Ectodermal cell (in vitro differentiated cells): ENCODE measurements around the gene CAPG.
A peak's percentile ranks its signal among the peaks of the same experiment; 100 is the strongest.

ENCODE experiments used
- H3K27ac ChIP-seq: 2 replicates; pipeline ENCODE4 v1.7.0; 2013; ENCODE audit warnings: mild to moderate bottlenecking, low read depth, low read length; ENCODE audit not compliant: insufficient read depth, poor library complexity, severe bottlenecking
- H3K27me3 ChIP-seq: 2 replicates; pipeline ENCODE4 v1.7.0; 2013; ENCODE audit warnings: mild to moderate bottlenecking, low read length; ENCODE audit not compliant: insufficient read depth, control insufficient read depth, poor library complexity, severe bottlenecking
- H3K36me3 ChIP-seq: one replicate; pipeline ENCODE4 v1.7.0; 2013; ENCODE audit warnings: low read length; ENCODE audit not compliant: control insufficient read depth, insufficient read depth
- H3K4me1 ChIP-seq: one replicate; pipeline ENCODE4 v1.7.0; 2013; ENCODE audit warnings: low read length; ENCODE audit not compliant: control insufficient read depth, insufficient read depth
- H3K4me3 ChIP-seq: 2 replicates; pipeline ENCODE4 v1.7.0; 2013; ENCODE audit warnings: low read depth, low read length, control low read depth; ENCODE audit not compliant: insufficient read depth
- H3K9me3 ChIP-seq: 2 replicates; pipeline ENCODE4 v1.7.0; 2013; ENCODE audit warnings: mild to moderate bottlenecking, low read length, moderate library complexity; ENCODE audit not compliant: control insufficient read depth
- WGBS, 2 experiments: methylation state at CpG; one replicate each; pipeline ENCODE4 v1.1.7; 2013; ENCODE audit warnings: missing lambda C conversion rate in 2 of 2; 5-methylcytosine and 5-hydroxymethylcytosine counted together

The CAPG gene

GRCh38 chr2:85431570-85432205 lies 21.5 kb upstream of the CAPG start:
- Histone ChIP-seq H3K4me1 (peaks cover 42% of the 10 kb centered on the region), H3K27ac (peak overlapping the region; percentile 85), H3K27me3 (peaks cover 3% of the 10 kb centered on the region), H3K9me3 (no peaks in the 10 kb centered on the region), H3K4me3 (peak overlapping the region; percentile 20), H3K36me3 (no peaks in the 10 kb centered on the region)
- WGBS, 2 experiments, result 53 to 61% methylated on average over 10 of the region's 10 CpGs

GRCh38 chr2:85430752-85431569 lies 20.8 kb upstream of the CAPG start:
- no peaks in the 10 kb centered on the region for H3K36me3 ChIP-seq
- peaks cover 42% of the 10 kb centered on the region for H3K4me1 ChIP-seq
- peak overlapping the region; percentile 85 for H3K27ac ChIP-seq
- 3 to 5% methylated on average over 14 to 16 of the region's 16 CpGs for WGBS, 2 experiments
- H3K4me3 ChIP-seq, result peak overlapping the region; percentile 20
- no peaks in the 10 kb centered on the region for H3K9me3 ChIP-seq
- H3K27me3 ChIP-seq, result no peaks in the 10 kb centered on the region

- Histone ChIP-seq H3K9me3 (no peaks in the 10 kb centered on the region), H3K27ac (no peak overlapping the region), H3K36me3 (no peaks in the 10 kb centered on the region), H3K4me1 (peaks cover 39% of the 10 kb centered on the region), H3K27me3 (no peaks in the 10 kb centered on the region), H3K4me3 (no peak overlapping the region)
- 91% methylated on average over 2 of the region's 2 CpGs for WGBS, 2 experiments
These were observed 19.7 kb upstream of the CAPG start for GRCh38 chr2:85429924-85430289.

GRCh38 chr2:85429213-85429923 lies 19.2 kb upstream of the CAPG start:
- WGBS, 2 experiments, result 80 to 81% methylated on average over 12 of the region's 12 CpGs
- Histone ChIP-seq H3K27me3 (no peaks in the 10 kb centered on the region), H3K36me3 (no peaks in the 10 kb centered on the region), H3K9me3 (no peaks in the 10 kb centered on the region), H3K4me1 (peaks cover 39% of the 10 kb centered on the region), H3K4me3 (no peak overlapping the region), H3K27ac (no peak overlapping the region)

- no peak overlapping the region for H3K27ac ChIP-seq
- WGBS, 2 experiments, result 83 to 86% methylated on average over 7 of the region's 7 CpGs
These were observed 18.2 kb upstream of the CAPG start for GRCh38 chr2:85428343-85428881.

GRCh38 chr2:85427300-85427835 lies 17.2 kb upstream of the CAPG start:
- H3K4me3 ChIP-seq, result no peak overlapping the region
- peaks cover 26% of the 10 kb centered on the region for H3K4me1 ChIP-seq
- no peaks in the 10 kb centered on the region for H3K36me3 ChIP-seq
- no peaks in the 10 kb centered on the region for H3K27me3 ChIP-seq
- no peak overlapping the region for H3K27ac ChIP-seq
- WGBS, 2 experiments, result 93% methylated on average over 3 of the region's 3 CpGs
- no peaks in the 10 kb centered on the region for H3K9me3 ChIP-seq

More at GRCh38 chr2:85428343-85428881, 18.2 kb upstream of the CAPG start:
- H3K36me3 ChIP-seq, result no peaks in the 10 kb centered on the region
- H3K9me3 ChIP-seq, result no peaks in the 10 kb centered on the region
- no peak overlapping the region for H3K4me3 ChIP-seq
- H3K4me1 ChIP-seq, result peaks cover 34% of the 10 kb centered on the region
- no peaks in the 10 kb centered on the region for H3K27me3 ChIP-seq

GRCh38 chr2:85425588-85425987 lies 15.4 kb upstream of the CAPG start:
- Histone ChIP-seq H3K4me3 (no peak overlapping the region), H3K9me3 (no peaks in the 10 kb centered on the region), H3K4me1 (peaks cover 16% of the 10 kb centered on the region), H3K27ac (no peak overlapping the region), H3K36me3 (no peaks in the 10 kb centered on the region), H3K27me3 (no peaks in the 10 kb centered on the region)
- 93 to 94% methylated on average over 3 of the region's 3 CpGs for WGBS, 2 experiments

GRCh38 chr2:85423525-85423924 lies 13.4 kb upstream of the CAPG start:
- no peak overlapping the region for H3K27ac ChIP-seq

GRCh38 chr2:85422072-85422457 lies 11.9 kb upstream of the CAPG start:
- no peaks in the 10 kb centered on the region for H3K9me3 ChIP-seq
- H3K27me3 ChIP-seq, result no peaks in the 10 kb centered on the region
- peaks cover 7% of the 10 kb centered on the region for H3K4me1 ChIP-seq
- no peaks in the 10 kb centered on the region for H3K36me3 ChIP-seq
- WGBS, 2 experiments, result 83 to 88% methylated on average over 2 of the region's 2 CpGs
- H3K4me3 ChIP-seq, result no peak overlapping the region
- no peak overlapping the region for H3K27ac ChIP-seq

More at GRCh38 chr2:85423525-85423924, 13.4 kb upstream of the CAPG start:
- Histone ChIP-seq H3K9me3 (no peaks in the 10 kb centered on the region), H3K4me3 (no peak overlapping the region), H3K27me3 (no peaks in the 10 kb centered on the region), H3K36me3 (no peaks in the 10 kb centered on the region), H3K4me1 (peaks cover 7% of the 10 kb centered on the region)
- WGBS, 2 experiments, result 82 to 84% methylated on average over 5 of the region's 5 CpGs
